PC-3 (cell line): ENCODE measurements around the gene IP6K3.

Source experiments
- CTCF ChIP-seq: fragments of 300-600 bp; sonication (generic); conservative IDR thresholded peaks from 2 replicates; pipeline ENCODE4 v1.5.1; 2017; ENCODE audit warnings: antibody characterized with exemption, low read depth, mild to moderate bottlenecking, low read length
- EZH2 ChIP-seq: fragments of 300-600 bp; sonication (generic); IDR thresholded peaks from one replicate; pipeline ENCODE4 v1.6.1; 2017; ENCODE audit warnings: antibody characterized with exemption, mild to moderate bottlenecking, low read length; ENCODE audit not compliant: unreplicated experiment
- EZH2phosphoT487 ChIP-seq: fragments of 300-600 bp; sonication (generic); IDR thresholded peaks from 2 replicates; pipeline ENCODE4 v1.6.1; 2018; ENCODE audit warnings: mild to moderate bottlenecking, antibody characterized with exemption, low read length, borderline replicate concordance

- TF ChIP-seq CTCF: no peak
- no peak for TF ChIP-seq EZH2
- no peak for TF ChIP-seq EZH2phosphoT487
Measured at GRCh38 chr6:33733709-33734007, 13.0 kb downstream of the IP6K3 start.
